GM19455 (cell line): ENCODE measurements around the gene ANKRD55.
A peak's percentile ranks its signal among the peaks of the same experiment; 100 is the strongest.
"Not testable (repeated sequence)": the region's sequence is repeated elsewhere in the genome, so short reads cannot be mapped to it uniquely, and the experiment has no call there.

Source experiments
- ATAC-seq: cut with Tn5 transposase; IDR thresholded peaks from one replicate; pipeline ENCODE4 v1.9.1; 2021; ENCODE audit not compliant: unreplicated experiment

Gene ANKRD55

GRCh38 chr5:56147106-56147505 lies 86.0 kb downstream of the ANKRD55 start:
- ATAC-seq: no peak

DNA sequence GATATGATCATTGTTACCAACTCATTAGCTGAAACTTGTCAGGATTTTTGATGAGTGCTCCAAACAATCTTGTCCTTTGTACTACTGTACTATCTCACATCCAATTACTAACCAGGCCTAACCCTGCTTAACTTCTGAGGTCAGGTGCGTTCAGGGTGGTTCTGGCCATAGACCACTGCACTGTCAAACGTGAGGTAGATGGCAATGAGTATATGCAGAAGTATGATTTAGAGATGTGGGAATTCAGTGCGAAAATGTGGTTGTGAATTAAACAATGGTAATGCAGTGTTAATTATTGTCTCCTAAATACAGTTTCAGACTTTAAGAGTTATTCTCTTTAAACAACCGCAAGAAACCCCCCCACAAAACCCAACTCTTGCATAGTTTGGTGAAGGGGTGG lies 86.5 kb downstream of the ANKRD55 start:
- ATAC-seq: no peak

DNA sequence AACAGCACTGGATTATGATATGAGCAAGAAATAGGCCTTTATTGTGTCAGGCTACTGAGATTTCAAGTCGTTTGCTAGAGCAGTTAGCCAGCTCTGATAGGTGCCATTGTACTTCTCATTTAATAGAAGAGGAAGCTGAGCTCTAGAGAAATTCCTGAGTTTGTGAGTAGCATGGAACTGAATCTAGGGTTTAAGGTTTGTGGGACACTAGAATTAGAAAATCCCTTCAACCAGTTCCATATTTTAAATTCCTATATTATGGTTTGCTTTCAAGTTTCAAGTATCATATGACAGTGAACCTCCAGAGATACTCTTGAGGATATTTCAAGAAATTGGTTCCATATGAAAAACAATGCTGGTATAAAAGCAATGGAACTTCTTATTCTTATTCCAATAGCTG lies 87.6 kb downstream of the ANKRD55 start:
- no peak for ATAC-seq

GRCh38 chr5:56145106-56145505 lies 88.0 kb downstream of the ANKRD55 start:
- no peak for ATAC-seq

- ATAC-seq: no peak
These were observed 88.9 kb downstream of the ANKRD55 start for GRCh38 chr5:56144211-56144610.

DNA sequence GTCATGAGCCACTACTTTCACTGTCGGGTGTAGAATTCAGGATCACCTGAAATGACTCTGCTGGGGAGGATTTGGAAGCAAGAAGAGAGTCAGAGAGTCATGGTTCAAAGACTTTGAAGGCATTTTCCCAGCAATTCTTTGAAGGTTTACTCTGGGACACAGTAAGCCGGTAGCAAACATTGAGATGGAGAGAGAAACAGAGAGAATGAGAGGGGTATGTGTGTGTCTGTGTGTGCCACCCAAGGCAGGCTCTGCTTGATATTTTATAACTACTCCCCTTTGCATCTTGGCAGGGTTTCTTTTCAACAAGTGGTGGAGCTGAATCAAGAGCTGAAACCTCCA lies 89.8 kb downstream of the ANKRD55 start:
- no peak for ATAC-seq

GRCh38 chr5:56142614-56143372 lies 90.3 kb downstream of the ANKRD55 start:
- ATAC-seq: peak; percentile 85

DNA sequence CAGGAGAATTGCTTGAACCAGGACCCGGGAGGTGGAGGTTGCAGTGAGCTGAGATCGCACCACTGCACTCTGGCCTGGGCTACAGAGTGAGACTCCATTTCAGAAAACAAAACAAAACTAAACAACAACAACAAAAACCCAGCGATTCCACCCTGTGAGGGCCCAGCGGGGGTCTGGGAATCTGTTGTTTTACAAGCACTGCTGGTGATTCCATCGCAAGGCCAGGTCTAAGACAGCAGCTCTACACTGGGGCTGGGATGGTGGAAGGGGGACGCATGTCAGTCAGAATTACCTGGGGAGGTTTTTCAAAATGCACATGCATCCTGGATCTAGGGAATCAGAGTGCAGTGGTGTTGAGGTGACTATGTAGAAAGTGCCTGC lies 90.9 kb downstream of the ANKRD55 start:
- ATAC-seq: no peak

DNA sequence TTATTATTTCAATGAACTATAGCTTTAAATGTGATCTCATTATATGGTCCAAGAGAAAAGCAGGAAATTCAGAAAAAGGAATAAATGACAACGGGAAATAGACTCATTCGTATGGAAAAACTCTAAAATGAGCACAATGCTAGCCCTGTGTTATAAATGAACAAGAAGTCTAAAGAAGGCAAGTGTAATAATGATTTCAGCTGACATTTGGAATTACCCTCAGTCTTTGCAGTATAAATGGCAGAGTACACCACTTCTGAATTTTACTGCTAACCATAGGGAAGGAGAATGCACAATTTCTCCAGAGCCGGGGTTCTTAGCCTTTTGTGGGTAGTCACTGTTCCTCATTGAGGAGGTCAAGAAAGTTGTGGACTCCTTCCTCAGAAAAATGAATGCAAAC lies 93.1 kb downstream of the ANKRD55 start:
- ATAC-seq: no peak

GRCh38 chr5:56130664-56131063 lies 102.5 kb downstream of the ANKRD55 start:
- no peak for ATAC-seq

GRCh38 chr5:56129288-56129687 lies 103.8 kb downstream of the ANKRD55 start:
- ATAC-seq: no peak

DNA sequence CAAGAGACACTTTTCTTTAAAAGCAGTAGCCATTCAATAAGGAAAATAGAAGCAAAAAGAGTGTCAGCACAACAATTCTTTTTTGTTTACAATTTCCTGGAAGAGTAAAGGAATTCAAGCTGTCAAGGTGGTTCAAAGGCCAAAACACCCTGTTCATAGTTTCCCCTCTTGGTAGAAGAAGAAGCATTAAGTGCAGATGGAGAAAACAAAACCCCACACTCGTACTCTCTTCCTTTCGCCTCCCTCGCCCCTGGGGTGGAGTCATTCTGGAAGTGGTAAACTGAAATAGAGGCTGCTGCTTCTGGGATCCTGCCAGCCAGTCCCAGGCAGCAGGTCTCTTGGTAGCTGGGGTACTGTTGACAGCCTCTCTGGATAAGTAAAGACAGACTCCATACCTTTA lies 105.0 kb downstream of the ANKRD55 start:
- no peak for ATAC-seq

- no peak for ATAC-seq
These were observed 106.5 kb downstream of the ANKRD55 start for GRCh38 chr5:56126487-56127179.

DNA sequence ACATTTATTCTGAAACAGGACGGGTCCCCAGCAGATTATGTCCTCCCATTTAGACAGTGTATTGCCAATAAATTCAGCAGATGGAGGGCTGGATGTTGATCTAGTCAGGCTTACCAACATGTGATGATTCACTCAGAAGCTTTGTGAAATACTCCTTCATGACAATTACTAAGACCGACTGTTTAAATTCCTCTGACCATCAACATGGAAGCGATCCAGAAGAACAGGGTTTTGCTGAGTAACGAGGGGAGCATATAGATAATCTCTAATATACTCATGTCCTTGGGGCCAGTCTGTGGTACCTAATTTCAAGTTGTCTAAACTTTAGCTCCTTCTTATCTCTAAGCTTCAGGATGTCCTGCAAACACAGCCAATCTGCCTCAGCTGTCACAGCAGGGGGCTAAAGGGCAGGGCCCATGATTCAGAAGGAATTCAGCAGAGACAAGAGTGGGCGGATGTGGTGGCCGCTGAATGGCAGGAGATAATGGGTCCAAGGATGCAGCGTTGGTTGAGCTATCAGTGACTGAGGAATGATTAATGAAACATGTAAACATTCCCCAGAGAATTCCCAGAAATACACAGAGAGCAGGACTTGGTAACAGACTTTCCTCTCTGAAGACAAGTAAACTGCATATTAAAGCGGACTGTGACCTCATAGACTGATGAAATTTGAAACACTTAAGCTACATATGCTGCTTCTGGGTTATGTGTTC lies 109.4 kb downstream of the ANKRD55 start:
- no peak for ATAC-seq

- not testable (repeated sequence) for ATAC-seq
These were observed 110.7 kb downstream of the ANKRD55 start for GRCh38 chr5:56122360-56122985.

GRCh38 chr5:56119050-56119449 lies 114.1 kb downstream of the ANKRD55 start:
- ATAC-seq: no peak

DNA sequence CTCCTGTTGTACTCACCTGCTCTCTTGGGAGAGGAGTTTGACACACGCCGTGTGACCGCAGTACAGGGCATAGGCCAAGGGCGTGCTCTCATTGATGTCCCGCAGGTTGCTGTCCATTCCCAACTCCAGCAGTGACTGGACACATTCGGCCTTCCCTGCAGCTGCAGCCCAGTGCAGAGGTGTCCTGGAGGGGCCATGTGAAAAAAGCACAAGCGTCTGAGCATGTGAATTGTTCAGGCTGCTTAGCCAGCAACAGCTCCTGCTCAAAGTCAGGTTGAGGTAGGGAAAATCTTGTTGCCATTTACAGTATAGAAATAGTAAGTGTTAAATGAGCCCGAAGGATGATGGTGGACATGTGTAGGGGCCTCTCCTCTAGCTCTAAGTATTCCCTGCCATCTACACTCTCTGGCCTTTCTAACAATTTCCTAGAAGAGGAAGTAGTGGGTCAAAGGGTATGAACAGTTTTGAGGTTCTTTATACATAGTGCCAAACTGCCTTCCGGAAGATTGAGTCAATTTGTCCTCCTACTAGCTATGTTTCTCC lies 116.5 kb downstream of the ANKRD55 start:
- ATAC-seq: no peak

DNA sequence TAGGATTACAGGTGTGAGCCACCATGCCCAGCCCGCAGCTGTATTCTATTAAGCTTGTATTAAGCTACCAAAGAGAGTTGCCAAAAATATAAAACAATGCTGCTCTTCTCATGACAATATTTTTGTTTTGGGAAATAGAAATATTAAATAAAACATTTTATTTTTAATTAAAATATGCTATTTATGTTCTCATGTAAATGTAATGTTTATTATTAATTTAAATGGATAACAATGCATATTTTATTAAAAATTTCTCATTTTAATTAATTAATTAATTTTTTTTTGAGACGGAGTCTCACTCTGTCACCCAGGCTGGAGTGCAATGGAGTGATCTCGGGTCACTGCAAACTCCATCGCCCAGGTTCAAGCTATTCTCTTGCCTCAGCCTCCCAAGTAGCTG lies 117.5 kb downstream of the ANKRD55 start:
- ATAC-seq: no peak

- no peak for ATAC-seq
These were observed 120.5 kb downstream of the ANKRD55 start for GRCh38 chr5:56112526-56113121.

DNA sequence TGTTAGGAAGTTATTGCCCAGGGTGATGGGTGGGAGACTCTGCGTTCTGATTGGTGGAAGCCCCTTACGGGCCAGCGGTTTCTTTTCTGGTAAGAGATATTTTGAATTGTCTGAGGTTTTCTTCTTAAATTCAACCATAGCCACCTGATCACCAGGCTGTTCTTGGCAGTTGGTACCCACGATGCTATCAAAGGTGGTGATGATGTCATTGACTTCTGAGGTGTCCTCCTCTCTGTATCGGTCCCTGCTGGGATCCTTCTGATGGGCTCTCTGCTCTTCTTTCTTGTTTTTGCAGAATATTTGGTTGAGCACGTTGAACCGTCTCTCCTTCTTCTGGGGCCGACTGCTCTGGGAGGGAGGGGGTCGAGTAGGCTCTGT lies 121.7 kb downstream of the ANKRD55 start:
- no peak for ATAC-seq
